Middle frontal gyrus (tissue), 1 donor: ENCODE data around the gene KTI12.
"Not testable (repeated sequence)": the region's sequence is repeated elsewhere in the genome, so short reads cannot be mapped to it uniquely, and the experiment has no call there.

Experiments
- DNase-seq: peaks from one replicate; pipeline ENCODE4 v3.0.0-alpha.2; 2015; ENCODE audit warnings: low spot score; ENCODE audit errors: extremely low spot score

KTI12 gene

GRCh38 chr1:52033190-52034049 is at the start of gene KTI12:
KTI12 (minus strand) TSS chr1:52033810; CDS start chr1:52033761, 49 bp downstream.
- peak; percentile 85 for DNase-seq

- DNase-seq = no peak
These were observed 46.4 kb upstream of the KTI12 start for GRCh38 chr1:52080014-52080415.

GRCh38 chr1:52077277-52077676 is 43.7 kb upstream of the KTI12 start:
- not testable (repeated sequence) for DNase-seq

- DNase-seq = no peak
These were observed 38.7 kb upstream of the KTI12 start for GRCh38 chr1:52072291-52072690.

GRCh38 chr1:52070704-52071103 is 37.1 kb upstream of the KTI12 start:
- DNase-seq = no peak

- DNase-seq = no peak
These were observed 29.6 kb upstream of the KTI12 start for GRCh38 chr1:52063192-52063591.

GRCh38 chr1:52060822-52061221 is 27.2 kb upstream of the KTI12 start:
- DNase-seq = no peak

GRCh38 chr1:52059888-52060287 is 26.3 kb upstream of the KTI12 start:
- DNase-seq = no peak

GRCh38 chr1:52059321-52059720 is 25.7 kb upstream of the KTI12 start:
- DNase-seq = no peak

- no peak for DNase-seq
These were observed 24.3 kb upstream of the KTI12 start for GRCh38 chr1:52057876-52058415.

- DNase-seq = no peak
These were observed 23.6 kb upstream of the KTI12 start for GRCh38 chr1:52057255-52057654.

GRCh38 chr1:52056937-52057231 is 23.3 kb upstream of the KTI12 start:
- DNase-seq = no peak

- DNase-seq = peak; percentile 90
These were observed 22.7 kb upstream of the KTI12 start, which contains the start of gene BTF3L4 for GRCh38 chr1:52056163-52056936. BTF3L4 (plus strand) TSS chr1:52056295; CDS start chr1:52059848, 3,553 bp downstream.

GRCh38 chr1:52055866-52056162 is 22.2 kb upstream of the KTI12 start:
- DNase-seq = no peak

- peak; percentile 77 for DNase-seq
These were observed 21.7 kb upstream of the KTI12 start, which contains the start of gene TXNDC12 for GRCh38 chr1:52055066-52055865. TXNDC12 (minus strand) TSS chr1:52055191; CDS start chr1:52055096, 95 bp downstream.

GRCh38 chr1:52054496-52055065 is 21.0 kb upstream of the KTI12 start:
- DNase-seq = no peak

- DNase-seq = no peak
These were observed 20.3 kb upstream of the KTI12 start for GRCh38 chr1:52053862-52054261.

GRCh38 chr1:52049337-52049736 is 15.7 kb upstream of the KTI12 start:
- not testable (repeated sequence) for DNase-seq

GRCh38 chr1:52045666-52046195 is 12.1 kb upstream of the KTI12 start:
- not testable (repeated sequence) for DNase-seq

GRCh38 chr1:52045236-52045635 is 11.6 kb upstream of the KTI12 start:
- no peak for DNase-seq
